HUDEP-2 (cell line): ENCODE data around the gene ANKRD24.
"Not testable (repeated sequence)": the region's sequence is repeated elsewhere in the genome, so short reads cannot be mapped to it uniquely, and the experiment has no call there.

ENCODE experiments used
- DNase-seq, 76 experiments: peaks; one replicate each; lab custom pipeline; 2025; ENCODE audit not compliant: unreplicated experiment in 76 of 76; lab: John Stamatoyannopoulos, UW

The ANKRD24 gene

GRCh38 chr19:4196587-4197148 is 14.2 kb downstream of the ANKRD24 start:
- DNase-seq, result no peak

DNA sequence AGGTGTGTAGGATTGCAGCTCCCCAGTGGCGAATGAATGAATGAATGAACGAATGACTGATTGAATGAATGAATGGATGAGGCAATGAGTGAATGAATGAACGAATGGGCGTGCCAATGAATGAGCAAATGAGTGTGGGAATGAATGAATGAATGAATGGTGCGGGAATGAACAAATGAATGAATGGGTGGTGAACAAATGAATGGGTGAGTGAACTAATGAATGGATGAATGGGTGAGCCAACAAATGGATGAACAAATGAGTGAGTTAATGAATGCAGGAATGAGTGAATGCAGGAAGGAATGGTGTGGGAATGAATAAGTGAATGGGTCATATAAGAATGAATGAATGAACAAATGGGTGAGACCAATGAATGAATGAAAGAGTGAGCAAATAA is 14.7 kb downstream of the ANKRD24 start:
- no peak for DNase-seq

DNA sequence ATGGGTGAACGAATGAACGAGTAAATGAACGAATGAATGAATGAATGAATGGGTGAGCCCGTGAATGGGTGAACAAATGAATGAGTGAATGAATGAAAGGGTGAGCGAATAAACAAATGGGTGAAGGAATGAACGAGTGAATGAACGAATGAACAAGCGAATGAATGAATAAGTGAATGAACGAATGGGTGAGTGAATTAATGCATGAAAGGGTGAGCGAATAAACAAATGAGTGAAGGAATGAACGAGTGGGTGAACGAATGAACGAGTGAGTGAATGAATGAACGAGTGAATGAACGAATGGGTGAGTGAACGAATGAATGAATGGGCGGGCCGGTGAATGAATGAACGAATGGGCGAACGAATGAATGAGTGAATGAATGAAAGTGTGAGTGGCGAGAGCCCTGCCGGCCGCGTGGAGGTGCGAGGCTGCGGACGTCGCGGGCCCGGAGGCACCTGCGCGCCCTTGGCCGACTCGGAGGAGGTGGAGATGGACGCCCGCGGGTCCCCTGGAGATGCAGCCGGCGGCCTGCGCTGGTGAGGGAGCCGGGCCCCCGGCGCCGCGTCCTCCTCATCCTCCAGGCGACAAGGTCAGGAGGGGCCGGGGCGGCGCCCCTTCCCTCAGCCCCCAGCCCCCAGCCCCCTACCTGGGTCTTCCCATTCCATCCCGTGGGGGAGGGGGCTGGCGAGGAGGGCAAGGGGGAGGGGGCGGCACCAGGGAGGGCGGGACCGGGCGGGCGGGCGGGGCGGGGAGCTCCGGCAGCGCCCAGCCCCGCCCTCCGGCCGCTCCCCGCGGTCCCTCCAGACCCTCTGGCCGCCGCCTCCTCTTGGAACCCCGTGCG is 15.4 kb downstream of the ANKRD24 start:
- DNase-seq, result no peak

GRCh38 chr19:4198467-4199126 is 16.1 kb downstream of the ANKRD24 start:
- no peak for DNase-seq

DNA sequence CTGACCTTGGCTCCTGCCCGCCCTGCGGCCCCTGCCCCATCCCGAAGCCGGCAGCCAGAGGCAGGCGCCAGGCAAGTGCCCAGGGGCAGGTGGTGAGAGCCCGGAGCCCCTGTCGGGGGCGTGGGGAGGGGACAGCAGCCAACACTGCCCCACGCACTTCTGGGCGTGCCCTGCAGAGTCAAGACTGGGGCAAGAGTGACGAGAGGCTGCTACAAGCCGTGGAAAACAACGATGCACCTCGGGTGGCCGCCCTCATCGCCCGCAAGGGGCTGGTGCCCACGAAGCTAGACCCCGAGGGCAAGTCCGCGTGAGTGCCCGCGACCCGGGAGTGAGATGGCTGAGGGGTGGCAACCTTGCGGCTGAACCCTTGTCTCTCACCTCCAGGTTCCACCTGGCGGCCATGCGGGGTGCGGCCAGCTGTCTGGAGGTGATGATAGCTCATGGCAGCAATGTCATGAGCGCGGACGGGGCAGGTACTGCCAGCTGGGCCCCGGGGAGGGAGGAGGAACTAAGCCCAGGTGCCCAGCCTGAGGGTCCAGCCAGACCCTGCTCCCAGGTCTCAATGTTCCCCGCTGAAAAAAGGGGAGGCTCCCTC is 17.3 kb downstream of the ANKRD24 start:
- no peak for DNase-seq

- no peak for DNase-seq
These were observed 18.6 kb downstream of the ANKRD24 start for GRCh38 chr19:4200940-4201542.

- no peak for DNase-seq
These were observed 19.3 kb downstream of the ANKRD24 start for GRCh38 chr19:4201798-4202197.

DNA sequence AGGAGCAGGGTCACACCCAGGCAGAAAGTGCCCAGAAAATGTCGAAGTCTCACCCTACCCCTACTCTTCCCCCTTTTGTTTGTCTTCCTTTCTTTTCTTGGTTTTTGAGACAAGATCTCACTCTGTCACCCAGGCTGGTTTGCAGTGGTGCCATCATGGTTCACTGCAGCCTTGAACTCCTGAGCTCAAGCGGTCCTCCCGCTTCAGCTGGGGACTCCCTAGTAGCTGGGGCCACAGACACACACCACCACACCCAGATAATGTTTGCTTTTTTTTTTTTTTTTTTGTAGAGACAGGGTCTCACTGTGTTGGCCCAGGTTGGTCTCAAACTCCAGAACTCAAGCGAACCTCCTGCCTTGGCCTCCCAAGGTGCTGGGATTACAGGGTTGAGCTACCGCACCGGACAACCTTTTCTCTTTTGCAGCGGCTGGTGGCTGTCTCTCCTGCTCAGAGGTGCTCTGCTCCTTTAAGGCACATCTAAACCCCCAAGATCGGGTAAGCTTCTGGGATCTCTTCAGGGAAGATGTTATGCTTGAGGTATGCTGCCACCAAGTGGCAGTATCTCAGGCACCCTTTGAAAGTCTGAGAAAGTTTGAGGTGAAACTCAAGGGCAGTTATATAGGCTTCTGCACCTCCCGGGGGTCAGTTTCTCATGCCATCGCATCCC is 24.5 kb downstream of the ANKRD24 start:
- peak in 31 of 76 experiments; percentile 10 to 60 (median 27) for DNase-seq

GRCh38 chr19:4208385-4209094 is 26.1 kb downstream of the ANKRD24 start:
- peak in 11 of 76 experiments; percentile 8 to 34 (median 16) for DNase-seq

DNA sequence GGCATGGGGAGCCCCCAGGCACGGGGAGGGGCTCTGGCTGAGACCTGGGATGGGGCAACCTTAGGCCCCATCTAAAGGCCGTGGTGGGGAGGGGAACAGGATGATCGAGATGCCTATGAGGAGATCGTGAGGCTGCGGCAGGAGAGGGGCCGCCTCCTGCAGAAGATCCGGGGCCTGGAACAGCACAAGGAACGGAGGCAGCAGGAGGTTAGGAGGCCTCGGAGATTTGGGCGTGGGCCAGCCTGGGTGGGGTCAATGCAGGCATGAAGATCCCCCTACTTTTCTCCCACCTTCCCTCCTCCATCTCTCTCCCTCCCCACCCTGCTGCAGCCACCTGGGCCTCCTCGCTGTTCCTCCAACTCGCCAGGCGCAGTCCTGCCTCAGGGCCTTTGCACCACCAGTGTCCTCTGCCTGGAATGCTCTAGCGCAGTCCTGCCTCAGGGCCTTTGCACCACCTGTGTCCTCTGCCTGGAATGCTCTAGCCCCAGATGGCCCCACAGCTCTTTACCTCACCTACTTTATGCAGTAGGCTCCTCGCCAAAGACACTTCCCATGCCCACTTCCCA is 27.8 kb downstream of the ANKRD24 start:
- DNase-seq, result no peak

GRCh38 chr19:4213116-4213515 is 30.6 kb downstream of the ANKRD24 start:
- DNase-seq, result no peak

GRCh38 chr19:4215807-4216206 is 33.3 kb downstream of the ANKRD24 start:
- DNase-seq, result no peak

DNA sequence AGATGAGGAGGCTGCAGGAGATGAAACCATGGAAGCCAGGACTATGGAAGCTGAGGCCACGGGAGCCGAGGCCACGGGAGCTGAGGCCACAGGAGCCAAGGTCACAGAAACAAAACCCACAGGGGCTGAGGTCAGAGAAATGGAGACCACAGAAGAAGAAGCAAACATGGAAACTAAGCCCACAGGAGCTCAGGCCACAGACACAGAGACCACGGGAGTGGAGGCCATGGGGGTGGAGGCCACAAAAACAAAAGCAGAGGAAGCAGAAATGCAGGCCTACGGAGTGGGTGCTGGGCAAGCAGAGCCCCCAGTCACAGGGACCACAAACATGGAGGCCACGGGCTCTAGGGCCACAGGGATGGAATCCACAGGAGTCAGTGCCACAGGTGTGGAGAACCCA is 34.4 kb downstream of the ANKRD24 start:
- DNase-seq, result no peak

GRCh38 chr19:4217429-4218264 is 35.2 kb downstream of the ANKRD24 start:
- DNase-seq, result no peak

- DNase-seq, result not testable (repeated sequence)
These were observed 36.0 kb downstream of the ANKRD24 start for GRCh38 chr19:4218523-4218922.

DNA sequence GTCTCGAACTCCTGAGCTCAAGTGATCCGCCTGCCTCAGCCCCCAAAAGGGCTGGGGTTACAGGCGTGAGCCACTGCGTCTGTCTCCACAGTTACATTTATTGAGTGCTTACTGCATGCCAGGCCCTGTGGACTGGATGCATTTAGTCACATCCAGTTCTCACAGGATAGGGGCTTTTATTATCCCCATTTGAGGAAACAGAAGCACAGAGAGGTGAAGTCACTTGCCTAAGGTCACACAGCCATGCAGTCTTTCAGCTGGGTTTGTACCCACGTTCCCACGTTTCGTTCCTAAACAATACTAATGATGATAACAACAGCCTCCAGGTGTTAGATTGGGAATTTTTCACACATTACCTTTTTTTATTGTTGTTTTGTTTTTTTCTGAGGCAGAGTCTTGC is 37.7 kb downstream of the ANKRD24 start:
- no peak for DNase-seq

DNA sequence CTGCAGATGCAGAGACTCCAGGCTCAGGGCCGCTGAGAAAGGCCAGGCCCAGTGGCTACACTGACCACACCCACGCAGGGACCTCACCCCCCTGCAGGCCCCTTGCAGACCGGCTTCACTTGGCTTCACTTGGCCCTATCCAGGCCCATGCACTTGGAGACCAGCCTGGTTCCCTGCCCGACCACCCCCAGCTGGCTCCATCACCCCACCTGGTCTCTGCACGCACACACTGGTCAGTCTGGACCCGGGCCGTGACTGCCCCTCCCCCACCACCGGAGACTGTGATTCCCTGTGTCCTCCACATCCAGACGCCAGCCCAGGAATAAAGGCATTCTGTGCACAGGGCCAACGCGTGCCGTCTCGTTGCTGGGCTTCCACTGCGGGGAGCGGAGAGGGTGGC is 42.0 kb downstream of the ANKRD24 start:
- DNase-seq, result no peak

GRCh38 chr19:4225885-4226284 is 43.4 kb downstream of the ANKRD24 start:
- DNase-seq, result no peak

DNA sequence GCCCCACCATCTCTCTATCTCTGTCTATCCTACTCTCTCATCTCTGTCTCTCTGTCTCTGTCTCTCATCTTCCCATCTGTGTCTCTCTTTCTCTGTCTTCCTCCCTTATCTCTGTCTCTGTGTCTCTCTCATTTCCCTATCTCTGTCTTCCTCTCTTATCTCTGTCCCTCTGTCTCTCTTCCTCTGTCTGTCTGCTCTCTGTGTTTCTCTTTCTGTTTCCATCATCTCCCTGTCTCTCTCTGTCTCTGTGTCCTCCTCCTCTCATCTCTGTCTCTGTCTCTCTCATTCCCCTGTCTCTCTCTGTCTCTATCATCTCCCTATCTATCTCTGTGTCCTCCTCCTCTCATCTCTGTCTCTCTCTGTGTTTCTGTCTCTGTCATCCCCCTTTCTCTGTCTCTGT is 45.3 kb downstream of the ANKRD24 start:
- DNase-seq, result no peak
